HL-60 (cell line): ENCODE measurements around the gene SLC35B3.

Experiments used
- DNase-seq, 2 experiments: peaks; one replicate each; pipeline ENCODE4 v3.0.0-alpha.2; 2010 to 2020; ENCODE audit warnings: low read depth in 1 of 2, low spot score in 1 of 2
- H3K27ac ChIP-seq: fragments of 250-450 bp; sonication (Bioruptor Pico); replicated peaks from 2 replicates; pipeline ENCODE4 v1.5.1; 2020; ENCODE audit warnings: mild to moderate bottlenecking, moderate library complexity
- H3K27me3 ChIP-seq: fragments of 250-450 bp; sonication (Bioruptor Pico); 2 replicates; pipeline ENCODE4 v1.5.1; 2021; ENCODE audit warnings: mild to moderate bottlenecking, moderate library complexity; ENCODE audit not compliant: insufficient read depth, poor library complexity, severe bottlenecking
- H3K4me3 ChIP-seq: replicated peaks from 2 replicates; pipeline ENCODE4 v1.5.1; 2011; ENCODE audit warnings: mild to moderate bottlenecking, control low read depth, low read length; ENCODE audit not compliant: insufficient read depth
- CTCF ChIP-seq: IDR thresholded peaks from one replicate; pipeline ENCODE4 v1.5.1; 2011; ENCODE audit warnings: low read length, control low read depth, inconsistent platforms; ENCODE audit not compliant: insufficient read depth
- GABPA ChIP-seq: IDR thresholded peaks from 2 replicates; pipeline ENCODE4 v1.6.1; 2012; ENCODE audit warnings: low read depth
- POLR2AphosphoS5 ChIP-seq: IDR thresholded peaks from 2 replicates; pipeline ENCODE4 v1.6.1; 2012; ENCODE audit warnings: low read depth
- SPI1 ChIP-seq: IDR thresholded peaks from 2 replicates; pipeline ENCODE4 v1.6.1; 2012; ENCODE audit warnings: low read depth, mild to moderate bottlenecking, borderline replicate concordance
- TF ChIP-seq, protein P1 (sequence below): IDR thresholded peaks from 2 replicates; pipeline ENCODE4 v1.6.1; 2012; ENCODE audit warnings: low read depth; ENCODE audit not compliant: insufficient replicate concordance

SLC35B3 gene

GRCh38 chr6:8476656-8477055 is 41.3 kb upstream of the SLC35B3 start:
- DNase-seq = no peak
- Histone ChIP-seq H3K27me3 (no peaks in the 10 kb centered on the region), H3K4me3 (no peak overlapping the region), H3K27ac (no peak overlapping the region)
- TF ChIP-seq CTCF = no peak
- TF ChIP-seq, protein P1, sequence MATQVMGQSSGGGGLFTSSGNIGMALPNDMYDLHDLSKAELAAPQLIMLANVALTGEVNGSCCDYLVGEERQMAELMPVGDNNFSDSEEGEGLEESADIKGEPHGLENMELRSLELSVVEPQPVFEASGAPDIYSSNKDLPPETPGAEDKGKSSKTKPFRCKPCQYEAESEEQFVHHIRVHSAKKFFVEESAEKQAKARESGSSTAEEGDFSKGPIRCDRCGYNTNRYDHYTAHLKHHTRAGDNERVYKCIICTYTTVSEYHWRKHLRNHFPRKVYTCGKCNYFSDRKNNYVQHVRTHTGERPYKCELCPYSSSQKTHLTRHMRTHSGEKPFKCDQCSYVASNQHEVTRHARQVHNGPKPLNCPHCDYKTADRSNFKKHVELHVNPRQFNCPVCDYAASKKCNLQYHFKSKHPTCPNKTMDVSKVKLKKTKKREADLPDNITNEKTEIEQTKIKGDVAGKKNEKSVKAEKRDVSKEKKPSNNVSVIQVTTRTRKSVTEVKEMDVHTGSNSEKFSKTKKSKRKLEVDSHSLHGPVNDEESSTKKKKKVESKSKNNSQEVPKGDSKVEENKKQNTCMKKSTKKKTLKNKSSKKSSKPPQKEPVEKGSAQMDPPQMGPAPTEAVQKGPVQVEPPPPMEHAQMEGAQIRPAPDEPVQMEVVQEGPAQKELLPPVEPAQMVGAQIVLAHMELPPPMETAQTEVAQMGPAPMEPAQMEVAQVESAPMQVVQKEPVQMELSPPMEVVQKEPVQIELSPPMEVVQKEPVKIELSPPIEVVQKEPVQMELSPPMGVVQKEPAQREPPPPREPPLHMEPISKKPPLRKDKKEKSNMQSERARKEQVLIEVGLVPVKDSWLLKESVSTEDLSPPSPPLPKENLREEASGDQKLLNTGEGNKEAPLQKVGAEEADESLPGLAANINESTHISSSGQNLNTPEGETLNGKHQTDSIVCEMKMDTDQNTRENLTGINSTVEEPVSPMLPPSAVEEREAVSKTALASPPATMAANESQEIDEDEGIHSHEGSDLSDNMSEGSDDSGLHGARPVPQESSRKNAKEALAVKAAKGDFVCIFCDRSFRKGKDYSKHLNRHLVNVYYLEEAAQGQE = no peak
- no peak for TF ChIP-seq SPI1
- no peak for TF ChIP-seq GABPA
- no peak for TF ChIP-seq POLR2AphosphoS5

DNA sequence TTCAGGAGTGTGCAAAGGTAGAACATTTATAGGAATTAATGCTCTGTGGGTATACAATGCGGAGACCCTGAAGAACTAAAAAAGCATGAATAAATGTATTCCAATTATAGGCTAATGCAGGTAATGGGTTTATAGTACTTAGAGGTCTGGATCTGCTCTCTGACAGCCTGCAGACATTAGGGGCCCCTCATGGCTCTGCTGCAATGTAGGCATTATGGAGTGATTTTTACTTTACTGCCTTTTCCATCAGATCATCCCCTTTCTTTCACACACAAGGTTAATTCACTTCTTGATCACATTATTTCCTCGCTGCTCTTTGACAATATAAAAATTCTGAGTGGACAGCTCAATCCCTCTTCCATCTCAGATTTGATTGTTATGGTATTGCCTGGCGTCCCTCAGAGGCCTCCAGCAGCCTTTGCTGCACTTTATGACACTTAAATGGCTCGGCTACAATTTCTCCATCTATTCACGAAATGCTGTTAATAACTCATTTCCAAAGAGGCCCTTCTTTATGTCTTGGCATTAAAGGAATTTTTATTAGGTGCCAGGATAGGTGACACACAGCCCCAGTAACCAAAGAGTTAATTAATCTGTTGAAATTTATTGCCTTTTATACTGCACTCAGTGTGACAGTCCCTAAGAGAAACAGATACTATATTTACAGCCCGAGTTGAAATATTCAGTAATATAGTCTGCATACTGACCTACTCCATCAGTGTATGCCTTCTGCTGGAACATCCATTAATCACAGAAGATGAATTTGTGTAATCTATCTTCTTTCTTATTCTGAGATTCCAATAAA is 33.4 kb upstream of the SLC35B3 start:
- no peak overlapping the region for H3K27ac ChIP-seq

DNA sequence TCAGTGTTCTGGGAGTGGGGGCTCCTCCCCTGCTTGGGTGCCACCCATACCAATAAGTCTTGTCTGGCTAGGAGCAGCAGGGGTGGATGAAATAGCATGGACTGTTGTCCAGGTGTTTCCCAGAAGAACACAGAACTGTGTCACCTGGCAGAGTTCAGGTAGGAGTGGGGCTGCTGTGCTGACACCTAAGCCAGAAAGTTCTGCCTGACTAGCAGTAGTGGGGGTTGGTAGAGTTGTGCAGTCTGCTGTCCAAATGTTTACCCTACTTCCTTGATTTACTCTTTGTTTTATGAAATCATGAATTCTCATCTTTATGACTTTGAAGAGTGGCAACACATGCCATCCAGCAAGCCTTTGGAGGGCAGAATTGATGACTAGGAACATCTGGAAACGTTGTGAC is 27.3 kb upstream of the SLC35B3 start:
- no peak for DNase-seq

More for the DNA sequence above, 33.4 kb upstream of the SLC35B3 start:
- no peak for TF ChIP-seq GABPA
- TF ChIP-seq SPI1 = no peak
- no peak for TF ChIP-seq POLR2AphosphoS5
- no peak for TF ChIP-seq CTCF
- TF ChIP-seq, protein P1 = no peak
- no peak for DNase-seq
- Histone ChIP-seq H3K27me3 (no peaks in the 10 kb centered on the region), H3K4me3 (no peak overlapping the region)

More for the DNA sequence above, 27.3 kb upstream of the SLC35B3 start:
- Histone ChIP-seq H3K27me3 (no peaks in the 10 kb centered on the region), H3K27ac (no peak overlapping the region), H3K4me3 (no peak overlapping the region)
- TF ChIP-seq, protein P1 = peak; percentile 13
- no peak for TF ChIP-seq GABPA
